GM21515 (cell line): ENCODE results near the gene ZNF468.
"Not testable (repeated sequence)": the region's sequence is repeated elsewhere in the genome, so short reads cannot be mapped to it uniquely, and the experiment has no call there.

ENCODE experiments used
- ATAC-seq: cut with Tn5 transposase; IDR thresholded peaks from one replicate; pipeline ENCODE4 v1.9.1; 2021; ENCODE audit not compliant: unreplicated experiment

Gene ZNF468

GRCh38 chr19:52857378-52858191, at the start of gene ZNF468:
Gene ZNF468, minus strand, starts transcription at chr19:52857619. Its CDS starts 3,347 bp downstream, at chr19:52854272.
- peak; percentile 96 for ATAC-seq

GRCh38 chr19:52904052-52904780, 46.8 kb upstream of the ZNF468 start:
- ATAC-seq, result not testable (repeated sequence)

GRCh38 chr19:52901842-52902241, 44.4 kb upstream of the ZNF468 start:
- ATAC-seq, result no peak

GRCh38 chr19:52898596-52898995, 41.2 kb upstream of the ZNF468 start:
- ATAC-seq, result not testable (repeated sequence)

- ATAC-seq, result no peak
Observed at GRCh38 chr19:52898101-52898500, 40.7 kb upstream of the ZNF468 start.

GRCh38 chr19:52897138-52897935, 39.9 kb upstream of the ZNF468 start, which contains the start of gene ZNF320:
Gene ZNF320, minus strand, starts transcription at chr19:52897635. Its CDS starts 7,380 bp downstream, at chr19:52890255.
- peak; percentile 87 for ATAC-seq

- ATAC-seq, result no peak
Observed at GRCh38 chr19:52896431-52897137, 39.2 kb upstream of the ZNF468 start.

GRCh38 chr19:52891336-52891735, 33.9 kb upstream of the ZNF468 start:
- ATAC-seq, result no peak

- no peak for ATAC-seq
Observed at GRCh38 chr19:52889931-52890330, 32.5 kb upstream of the ZNF468 start.

- ATAC-seq, result no peak
Observed at GRCh38 chr19:52889076-52889475, 31.7 kb upstream of the ZNF468 start.

- no peak for ATAC-seq
Observed at GRCh38 chr19:52880895-52881389, 23.5 kb upstream of the ZNF468 start.

- not testable (repeated sequence) for ATAC-seq
Observed at GRCh38 chr19:52872996-52873395, 15.6 kb upstream of the ZNF468 start.

- ATAC-seq, result no peak
Observed at GRCh38 chr19:52871466-52871865, 14.0 kb upstream of the ZNF468 start.

GRCh38 chr19:52868031-52868430, 10.6 kb upstream of the ZNF468 start:
- not testable (repeated sequence) for ATAC-seq

GRCh38 chr19:52856540-52857377, 660 bp downstream of the ZNF468 start:
- peak; percentile 30 for ATAC-seq

- not testable (repeated sequence) for ATAC-seq
Observed at GRCh38 chr19:52847352-52847751, 10.1 kb downstream of the ZNF468 start.

- not testable (repeated sequence) for ATAC-seq
Observed at GRCh38 chr19:52840825-52841465, 16.5 kb downstream of the ZNF468 start.

GRCh38 chr19:52834289-52834688, 23.1 kb downstream of the ZNF468 start:
- ATAC-seq, result not testable (repeated sequence)

- not testable (repeated sequence) for ATAC-seq
Observed at GRCh38 chr19:52833541-52833940, 23.9 kb downstream of the ZNF468 start.
